WTC11 (cell line): ENCODE measurements around the gene BRINP1. TPM values are rescaled to one million over a fixed set of nuclear protein-coding genes. Genes with fewer than 3 reads are reported as not detected.

Experiments
- ATAC-seq: fragments of 200-7000 bp; cut with Tn5 transposase; 2 replicates; pipeline ENCODE4 v1.10.0; 2021; ENCODE audit warnings: mild to moderate bottlenecking, moderate library complexity
- CTCF ChIA-PET: fragments of 300-600 bp; sonication (Branson Sonifier 250); formaldehyde crosslinking; loops from one replicate; lab custom pipeline; 2021; ENCODE audit warnings: antibody characterized with exemption; lab: Charles Lee
- POLR2A ChIA-PET: fragments of 350-600 bp; sonication (Branson Sonifier 250); formaldehyde crosslinking; loops from one replicate; lab custom pipeline; 2021; ENCODE audit warnings: antibody characterized with exemption; lab: Charles Lee
- DNase-seq: peaks from one replicate; pipeline ENCODE4 v3.0.0; 2021; ENCODE audit warnings: low spot score
- H3K27ac Mint-ChIP-seq: 2 replicates; pipeline ENCODE4 v1.8.0; 2021; ENCODE audit warnings: mixed read lengths
- H3K27me3 Mint-ChIP-seq: 2 replicates; pipeline ENCODE4 v1.8.0; 2021; ENCODE audit warnings: low read depth, mild to moderate bottlenecking, moderate library complexity, mixed read lengths
- H3K36me3 Mint-ChIP-seq: 2 replicates; pipeline ENCODE4 v1.8.0; 2021; ENCODE audit warnings: mixed read lengths
- H3K4me1 Mint-ChIP-seq: 2 replicates; pipeline ENCODE4 v1.8.0; 2022; ENCODE audit warnings: mixed read lengths
- H3K4me3 Mint-ChIP-seq: 2 replicates; pipeline ENCODE4 v1.8.0; 2021; ENCODE audit warnings: mild to moderate bottlenecking, moderate library complexity, mixed read lengths
- H3K9me3 Mint-ChIP-seq: 2 replicates; pipeline ENCODE4 v1.8.0; 2021; ENCODE audit warnings: mixed read lengths
- AFF4 ChIP-seq: sonication (generic); formaldehyde crosslinking; IDR thresholded peaks from 2 replicates; pipeline ENCODE4 v1.8.1; 2023; ENCODE audit warnings: mild to moderate bottlenecking, missing genetic modification reagents, borderline replicate concordance
- AR ChIP-seq: fragments of 250-450 bp; sonication (Bioruptor Pico); IDR thresholded peaks from 2 replicates; pipeline ENCODE4 v1.9.0; 2021; ENCODE audit warnings: mild to moderate bottlenecking
- ATF1 ChIP-seq: sonication (generic); formaldehyde crosslinking; IDR thresholded peaks from 2 replicates; pipeline ENCODE4 v1.8.1; 2023; ENCODE audit warnings: mild to moderate bottlenecking, moderate library complexity, missing genetic modification reagents
- CREB1 ChIP-seq: sonication (generic); formaldehyde crosslinking; IDR thresholded peaks from 2 replicates; pipeline ENCODE4 v1.8.0; 2023; ENCODE audit warnings: mild to moderate bottlenecking, missing genetic modification reagents
- ERG ChIP-seq: fragments of 250-450 bp; sonication (Bioruptor Pico); IDR thresholded peaks from 2 replicates; pipeline ENCODE4 v1.8.0; 2021; ENCODE audit warnings: mild to moderate bottlenecking
- ESRRA ChIP-seq: sonication (generic); formaldehyde crosslinking; IDR thresholded peaks from 2 replicates; pipeline ENCODE4 v1.8.1; 2022; ENCODE audit warnings: mild to moderate bottlenecking, missing genetic modification reagents, borderline replicate concordance
- ETV6 ChIP-seq: sonication (generic); formaldehyde crosslinking; IDR thresholded peaks from 2 replicates; pipeline ENCODE4 v1.8.1; 2022; ENCODE audit warnings: mild to moderate bottlenecking, missing genetic modification reagents
- FOXJ3 ChIP-seq: sonication (generic); formaldehyde crosslinking; IDR thresholded peaks from 2 replicates; pipeline ENCODE4 v1.9.0; 2021; ENCODE audit warnings: missing genetic modification reagents, mild to moderate bottlenecking, borderline replicate concordance
- FOXP1 ChIP-seq: sonication (generic); formaldehyde crosslinking; IDR thresholded peaks from 2 replicates; pipeline ENCODE4 v1.8.0; 2022; ENCODE audit warnings: missing genetic modification reagents, mild to moderate bottlenecking, moderate library complexity, borderline replicate concordance
- FOXP4 ChIP-seq: sonication (generic); formaldehyde crosslinking; IDR thresholded peaks from 2 replicates; pipeline ENCODE4 v1.8.0; 2022; ENCODE audit warnings: mild to moderate bottlenecking, missing genetic modification reagents
- GABPB1 ChIP-seq: sonication (generic); formaldehyde crosslinking; IDR thresholded peaks from 2 replicates; pipeline ENCODE4 v1.8.1; 2023; ENCODE audit warnings: mild to moderate bottlenecking, missing genetic modification reagents
- MAX ChIP-seq: sonication (generic); formaldehyde crosslinking; IDR thresholded peaks from 2 replicates; pipeline ENCODE4 v1.8.0; 2022; ENCODE audit warnings: mild to moderate bottlenecking, missing genetic modification reagents
- NR2C2 ChIP-seq: sonication (generic); formaldehyde crosslinking; IDR thresholded peaks from 2 replicates; pipeline ENCODE4 v1.8.0; 2022; ENCODE audit warnings: mild to moderate bottlenecking, missing genetic modification reagents
- PREB ChIP-seq: sonication (generic); formaldehyde crosslinking; IDR thresholded peaks from 2 replicates; pipeline ENCODE4 v1.8.1; 2022; ENCODE audit warnings: mild to moderate bottlenecking, missing genetic modification reagents, moderate library complexity, borderline replicate concordance
- STAT6 ChIP-seq: sonication (generic); formaldehyde crosslinking; conservative IDR thresholded peaks from 2 replicates; pipeline ENCODE4 v1.8.1; 2023; ENCODE audit warnings: mild to moderate bottlenecking, low read depth, missing genetic modification reagents, moderate library complexity
- TEAD1 ChIP-seq: sonication (generic); formaldehyde crosslinking; IDR thresholded peaks from 2 replicates; pipeline ENCODE4 v1.8.0; 2022; ENCODE audit warnings: mild to moderate bottlenecking, missing genetic modification reagents
- ZNF232 ChIP-seq: sonication (generic); formaldehyde crosslinking; IDR thresholded peaks from 2 replicates; pipeline ENCODE4 v1.8.0; 2022; ENCODE audit warnings: mild to moderate bottlenecking, missing genetic modification reagents
- ZNF263 ChIP-seq: sonication (generic); formaldehyde crosslinking; IDR thresholded peaks from 2 replicates; pipeline ENCODE4 v1.8.1; 2022; ENCODE audit warnings: low read depth, mild to moderate bottlenecking, moderate library complexity, missing genetic modification reagents
- ZNF396 ChIP-seq: fragments of 250-450 bp; sonication (Bioruptor Pico); IDR thresholded peaks from 2 replicates; pipeline ENCODE4 v1.8.0; 2021; ENCODE audit warnings: mild to moderate bottlenecking, moderate library complexity, borderline replicate concordance
- ZNF425 ChIP-seq: fragments of 250-450 bp; sonication (Bioruptor Pico); conservative IDR thresholded peaks from 2 replicates; pipeline ENCODE4 v1.9.0; 2021; ENCODE audit warnings: mild to moderate bottlenecking
- total RNA-seq: library from RNA; stranded (reverse); gene quantifications from 3 replicates; pipeline ENCODE4 v1.2.3, GENCODE V29; 2021

BRINP1 gene
- total RNA-seq, 1 experiment from 2014 or later, result 19.5 TPM

GRCh38 chr9:119409552-119409951, 40.3 kb upstream of the BRINP1 start (continued):
- TF ChIP-seq ZNF425 (no peak), ZNF396 (no peak), GABPB1 (CRISPR knock-in tag) (no peak), FOXP1 (CRISPR knock-in tag) (no peak), ESRRA (CRISPR knock-in tag) (no peak), ATF1 (CRISPR knock-in tag) (no peak), STAT6 (no peak), ERG (no peak), MAX (CRISPR knock-in tag) (no peak), ZNF263 (no peak), NR2C2 (no peak), FOXP4 (CRISPR knock-in tag) (no peak)
- TF ChIP-seq, all 79 proteins: peak for 0

GRCh38 chr9:119400606-119401005, 31.4 kb upstream of the BRINP1 start:
- ATAC-seq (no peak), DNase-seq (no peak)
- CTCF ChIA-PET, result no interaction called here
- TF ChIP-seq AR (CRISPR knock-in tag) (no peak), CREB1 (CRISPR knock-in tag) (no peak), AFF4 (CRISPR knock-in tag) (no peak), PREB (CRISPR knock-in tag) (no peak), ZNF232 (CRISPR knock-in tag) (no peak), FOXJ3 (CRISPR knock-in tag) (no peak), TEAD1 (CRISPR knock-in tag) (no peak), ETV6 (CRISPR knock-in tag) (no peak)
- POLR2A ChIA-PET, result no interaction called here
- no peaks in the 10 kb centered on the region for H3K27me3 Mint-ChIP-seq
- H3K9me3 Mint-ChIP-seq, result no peaks in the 10 kb centered on the region
- peaks cover 4% of the 10 kb centered on the region; the same call in 1 of the 2 replicates for H3K4me1 Mint-ChIP-seq
- H3K27ac Mint-ChIP-seq, result no peak overlapping the region
- H3K4me3 Mint-ChIP-seq, result no peak overlapping the region
- H3K36me3 Mint-ChIP-seq, result no peaks in the 10 kb centered on the region
